HepG2 (cell line): ENCODE data around the gene CLDN7. TPM values are rescaled to one million over a fixed set of nuclear protein-coding genes. Genes with fewer than 3 reads are reported as not detected.

Source experiments
- ARID4A ChIP-seq: sonication (generic); formaldehyde crosslinking; IDR thresholded peaks from 2 replicates; pipeline ENCODE4 v1.5.0; 2020; ENCODE audit warnings: mild to moderate bottlenecking, missing genetic modification reagents, borderline replicate concordance
- BCL3 ChIP-seq: sonication (generic); formaldehyde crosslinking; IDR thresholded peaks from 2 replicates; pipeline ENCODE4 v1.5.1; 2020; ENCODE audit warnings: mild to moderate bottlenecking, missing genetic modification reagents, moderate library complexity
- BCL6 ChIP-seq: IDR thresholded peaks from 2 replicates; pipeline ENCODE4 v1.6.1; 2016; ENCODE audit warnings: missing genetic modification reagents, missing compliant biosample characterization
- CSRNP2 ChIP-seq: sonication (generic); formaldehyde crosslinking; conservative IDR thresholded peaks from 2 replicates; pipeline ENCODE4 v1.8.0; 2022; ENCODE audit warnings: low read depth, missing genetic modification reagents
- DMAP1 ChIP-seq: IDR thresholded peaks from 2 replicates; pipeline ENCODE4 v1.6.1; 2016
- KDM4B ChIP-seq: sonication (generic); formaldehyde crosslinking; IDR thresholded peaks from 2 replicates; pipeline ENCODE4 v1.4.0; 2020; ENCODE audit warnings: missing genetic modification reagents
- MAX ChIP-seq: IDR thresholded peaks from 2 replicates; pipeline ENCODE4 v1.6.1; 2012; ENCODE audit warnings: inconsistent platforms
- NCOR1 ChIP-seq: fragments of 200-600 bp; sonication (generic); IDR thresholded peaks from 2 replicates; pipeline ENCODE4 v1.7.0; 2017; ENCODE audit warnings: antibody characterized with exemption, low read length, borderline replicate concordance
- POLR2G ChIP-seq: fragments of 200-400 bp; formaldehyde crosslinking; IDR thresholded peaks from 2 replicates; pipeline ENCODE4 v1.6.1; 2018; ENCODE audit warnings: mild to moderate bottlenecking, low read depth, low read length, moderate library complexity
- SPEN ChIP-seq: sonication (generic); formaldehyde crosslinking; IDR thresholded peaks from 2 replicates; pipeline ENCODE4 v1.5.1; 2020; ENCODE audit warnings: low read depth, mild to moderate bottlenecking, missing genetic modification reagents
- ZBTB33 ChIP-seq: sonication (generic); formaldehyde crosslinking; IDR thresholded peaks from 2 replicates; pipeline ENCODE4 v1.4.0; 2020; ENCODE audit warnings: missing genetic modification reagents
- ZNF12 ChIP-seq: sonication (generic); formaldehyde crosslinking; IDR thresholded peaks from 2 replicates; pipeline ENCODE4 v1.5.0; 2020; ENCODE audit warnings: missing genetic modification reagents
- ZNF143 ChIP-seq: sonication (generic); formaldehyde crosslinking; IDR thresholded peaks from 2 replicates; pipeline ENCODE4 v1.4.0; 2020; ENCODE audit warnings: missing genetic modification reagents
- ZNF275 ChIP-seq: sonication (generic); formaldehyde crosslinking; IDR thresholded peaks from 2 replicates; pipeline ENCODE4 v1.8.0; 2022; ENCODE audit warnings: missing genetic modification reagents, mild to moderate bottlenecking, inconsistent platforms, borderline replicate concordance
- ZSCAN25 ChIP-seq: sonication (generic); formaldehyde crosslinking; IDR thresholded peaks from 2 replicates; pipeline ENCODE4 v1.8.0; 2022; ENCODE audit warnings: mild to moderate bottlenecking, missing genetic modification reagents
- polyA plus RNA-seq, 8 experiments: library from polyadenylated mRNA; depleted of rRNA in 3 of 8; stranded (reverse) in 7 of 8; unstranded in 1 of 8; fragments of >200 nt; fragmentation: Illumina TruSeq in 4 of 8; extraction: Trizol in 4 of 8; gene quantifications; 2 replicates each; pipeline versions ENCODE4 v1.2.1 to v1.2.3, GENCODE V29; 2011 to 2016; ENCODE audit warnings: low read depth in 4 of 8, missing spikeins in 1 of 8, mixed read lengths in 1 of 8; ENCODE audit not compliant: insufficient read depth in 1 of 8
- total RNA-seq, 5 experiments: library from RNA; depleted of rRNA; stranded (reverse); fragments of >200 nt; fragmentation: Illumina TruSeq; extraction: Trizol; gene quantifications; 2 replicates each; pipeline ENCODE4 v1.2.3, GENCODE V29; 2016; ENCODE audit warnings: low read depth in 1 of 5

Gene CLDN7
- total and polyA plus RNA-seq, 2 of the 13 experiments (the other 11 are each of a cell fraction or from before 2014, with no cell fraction given) = not detected

- TF ChIP-seq ZNF275 (CRISPR knock-in tag) (no peak), SPEN (CRISPR knock-in tag) (peak; percentile 40; the same call in 1 of the 2 replicates), ZNF143 (CRISPR knock-in tag) (peak; percentile 46; the same call in 1 of the 2 replicates), MAX (peak; percentile 42; the same call in 1 of the 2 replicates), NCOR1 (no peak), KDM4B (CRISPR knock-in tag) (0 out of 2 replicates have a peak, but pooled peaks have one; percentile 15), BCL3 (CRISPR knock-in tag) (peak; percentile 65), POLR2G (peak; percentile 87), ARID4A (CRISPR knock-in tag) (peak; percentile 51; the same call in 1 of the 2 replicates), BCL6 (CRISPR knock-in tag) (peak; percentile 21; the same call in 1 of the 2 replicates), ZSCAN25 (0 out of 2 replicates have a peak, but pooled peaks have one; percentile 42), DMAP1 (CRISPR knock-in tag) (peak; percentile 90), ZNF12 (CRISPR knock-in tag) (peak; percentile 49; the same call in 1 of the 2 replicates), ZBTB33 (CRISPR knock-in tag) (no peak; the same call in 1 of the 2 replicates), CSRNP2 (CRISPR knock-in tag) (no peak)
Measured at GRCh38 chr17:7306911-7307685, 44.8 kb upstream of the CLDN7 start, which contains the start of gene EIF5A (continued).
